OCI-LY7 (cell line): ENCODE data around the gene RFX8. TPM values are rescaled to one million over a fixed set of nuclear protein-coding genes. Genes with fewer than 3 reads are reported as not detected.

ENCODE experiments used
- BruUV-seq: library from RNA; stranded (reverse); fragments of 400-500 nt; replicated peaks from 2 replicates; lab custom pipeline; 2021; lab: Mats Ljungman, UMichigan
- CTCF ChIA-PET: fragments of 300-600 bp; sonication (Branson Sonifier 250); formaldehyde crosslinking; loops from one replicate; lab custom pipeline; 2022; ENCODE audit warnings: antibody characterized with exemption; ENCODE audit not compliant: unreplicated experiment; lab: Charles Lee
- POLR2A ChIA-PET: fragments of 300-600 bp; sonication (Branson Sonifier 250); formaldehyde crosslinking; loops from one replicate; lab custom pipeline; 2022; ENCODE audit warnings: antibody characterized with exemption; lab: Charles Lee
- DNase-seq: peaks from one replicate; pipeline ENCODE4 v3.0.0-alpha.2; 2015; ENCODE audit warnings: low spot score
- H2AFZ ChIP-seq: fragments of 200-600 bp; sonication (generic), shearing (Covaris generic); 2 replicates; pipeline ENCODE4 v1.6.1; 2014; ENCODE audit warnings: mild to moderate bottlenecking, antibody characterized with exemption, low read length, moderate library complexity
- H3K27ac ChIP-seq: fragments of 200-600 bp; sonication (generic); 2 replicates; pipeline ENCODE4 v1.5.1; 2014; ENCODE audit warnings: mixed run types, low read depth, mild to moderate bottlenecking, moderate library complexity, low read length, inconsistent platforms; ENCODE audit not compliant: poor library complexity, severe bottlenecking
- H3K36me3 ChIP-seq: fragments of 200-600 bp; sonication (generic); 2 replicates; pipeline ENCODE4 v1.6.1; 2014; ENCODE audit warnings: mild to moderate bottlenecking, antibody characterized with exemption, low read length, moderate library complexity, mixed read lengths; ENCODE audit not compliant: insufficient read depth
- H3K4me1 ChIP-seq: fragments of 200-600 bp; sonication (generic); 2 replicates; pipeline ENCODE4 v1.5.1; 2014; ENCODE audit warnings: mild to moderate bottlenecking, low read length; ENCODE audit not compliant: insufficient read depth, poor library complexity, severe bottlenecking
- H3K4me2 ChIP-seq: fragments of 200-600 bp; sonication (generic); 2 replicates; pipeline ENCODE4 v1.6.1; 2014; ENCODE audit warnings: mild to moderate bottlenecking, low read length
- H3K4me3 ChIP-seq: fragments of 200-600 bp; sonication (generic); 2 replicates; pipeline ENCODE4 v1.5.1; 2014; ENCODE audit warnings: mild to moderate bottlenecking, low read depth, low read length; ENCODE audit not compliant: poor library complexity, severe bottlenecking
- H3K79me2 ChIP-seq: fragments of 200-600 bp; sonication (generic); 2 replicates; pipeline ENCODE4 v1.6.1; 2016; ENCODE audit warnings: low read depth, mild to moderate bottlenecking, low read length, moderate library complexity, mixed read lengths; ENCODE audit not compliant: insufficient read depth
- H3K9me2 ChIP-seq: fragments of 200-600 bp; sonication (generic); 2 replicates; pipeline ENCODE4 v1.6.1; 2016; ENCODE audit warnings: mild to moderate bottlenecking, low read length, mixed read lengths; ENCODE audit not compliant: insufficient read depth
- H3K9me3 ChIP-seq: fragments of 200-600 bp; sonication (generic); 2 replicates; pipeline ENCODE4 v1.6.1; 2014; ENCODE audit warnings: mild to moderate bottlenecking, mixed run types, low read length, mixed read lengths
- H4K20me1 ChIP-seq: fragments of 200-600 bp; sonication (generic); 2 replicates; pipeline ENCODE4 v1.6.1; 2014; ENCODE audit warnings: mild to moderate bottlenecking, antibody characterized with exemption, low read length, moderate library complexity, mixed read lengths; ENCODE audit not compliant: insufficient read depth
- EZH2phosphoT487 ChIP-seq: fragments of 200-600 bp; sonication (generic); IDR thresholded peaks from 2 replicates; pipeline ENCODE4 v1.6.1; 2018; ENCODE audit warnings: low read depth, borderline replicate concordance, mild to moderate bottlenecking, mixed run types, antibody characterized with exemption, low read length, moderate library complexity, mixed read lengths
- intact Hi-C: fragments of 100-400 bp; cut with micrococcal nuclease; formaldehyde crosslinking; loops from one replicate; pipeline ENCODE4 v1.10.0; 2022; ENCODE audit not compliant: unreplicated experiment
- total RNA-seq, 2 experiments: library from RNA; depleted of rRNA in 1 of 2; stranded (reverse); fragments of >200 nt in 1 of 2; shearing (Covaris generic) in 1 of 2; gene quantifications; 2 replicates each; pipeline ENCODE4 v1.2.3, GENCODE V29; 2014 to 2022
- TF ChIP-seq, protein P1 (sequence below): fragments of 200-600 bp; sonication (generic); conservative IDR thresholded peaks from 2 replicates; pipeline ENCODE4 v1.5.1; 2014; ENCODE audit warnings: mild to moderate bottlenecking, antibody characterized with exemption, low read length, moderate library complexity, mixed read lengths

The RFX8 gene
- total RNA-seq, 2 experiments from 2014 or later, result not detected

GRCh38 chr2:101516349-101516748 is 41.4 kb upstream of the RFX8 start:
- Histone ChIP-seq H3K36me3 (no peaks in the 10 kb centered on the region), H2AFZ (no peak overlapping the region), H3K9me2 (no peaks in the 10 kb centered on the region), H3K4me2 (no peak overlapping the region), H3K4me3 (no peak overlapping the region), H3K4me1 (no peaks in the 10 kb centered on the region), H3K79me2 (no peaks in the 10 kb centered on the region), H3K9me3 (no peaks in the 10 kb centered on the region), H3K27ac (no peak overlapping the region), H4K20me1 (no peaks in the 10 kb centered on the region)
- DNase-seq, result no peak
- TF ChIP-seq, protein P1, sequence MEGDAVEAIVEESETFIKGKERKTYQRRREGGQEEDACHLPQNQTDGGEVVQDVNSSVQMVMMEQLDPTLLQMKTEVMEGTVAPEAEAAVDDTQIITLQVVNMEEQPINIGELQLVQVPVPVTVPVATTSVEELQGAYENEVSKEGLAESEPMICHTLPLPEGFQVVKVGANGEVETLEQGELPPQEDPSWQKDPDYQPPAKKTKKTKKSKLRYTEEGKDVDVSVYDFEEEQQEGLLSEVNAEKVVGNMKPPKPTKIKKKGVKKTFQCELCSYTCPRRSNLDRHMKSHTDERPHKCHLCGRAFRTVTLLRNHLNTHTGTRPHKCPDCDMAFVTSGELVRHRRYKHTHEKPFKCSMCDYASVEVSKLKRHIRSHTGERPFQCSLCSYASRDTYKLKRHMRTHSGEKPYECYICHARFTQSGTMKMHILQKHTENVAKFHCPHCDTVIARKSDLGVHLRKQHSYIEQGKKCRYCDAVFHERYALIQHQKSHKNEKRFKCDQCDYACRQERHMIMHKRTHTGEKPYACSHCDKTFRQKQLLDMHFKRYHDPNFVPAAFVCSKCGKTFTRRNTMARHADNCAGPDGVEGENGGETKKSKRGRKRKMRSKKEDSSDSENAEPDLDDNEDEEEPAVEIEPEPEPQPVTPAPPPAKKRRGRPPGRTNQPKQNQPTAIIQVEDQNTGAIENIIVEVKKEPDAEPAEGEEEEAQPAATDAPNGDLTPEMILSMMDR, result no peak
- TF ChIP-seq EZH2phosphoT487, result no peak
- intact Hi-C loops, result loop anchor here (5.0 kb wide), 1 partner anchor 316 kb away; no protein-coding TSS in a partner anchor
- no TSS peak for BruUV-seq
- CTCF ChIA-PET, result no interaction called here
- POLR2A ChIA-PET, result interaction anchor here (0.9 kb wide), 1 partner anchor 8 kb away, joined by 3 read pairs; no protein-coding TSS in a partner anchor

- no peak overlapping the region for H2AFZ ChIP-seq
- H3K4me2 ChIP-seq, result no peak overlapping the region
- intact Hi-C loops, result loop anchor here (5.0 kb wide), 1 partner anchor 317 kb away; no protein-coding TSS in a partner anchor
- H3K36me3 ChIP-seq, result no peaks in the 10 kb centered on the region
- CTCF ChIA-PET, result no interaction called here
- H3K4me3 ChIP-seq, result no peak overlapping the region
- no peaks in the 10 kb centered on the region for H3K4me1 ChIP-seq
- no peak overlapping the region for H3K27ac ChIP-seq
- POLR2A ChIA-PET, result interaction anchor here (0.9 kb wide), 1 partner anchor 9 kb away, joined by 3 read pairs; no protein-coding TSS in a partner anchor
- no peaks in the 10 kb centered on the region for H3K79me2 ChIP-seq
- TF ChIP-seq, protein P1, result no peak
- TF ChIP-seq EZH2phosphoT487, result no peak
- no peaks in the 10 kb centered on the region for H4K20me1 ChIP-seq
- no peaks in the 10 kb centered on the region for H3K9me2 ChIP-seq
- no peak for DNase-seq
- no peaks in the 10 kb centered on the region for H3K9me3 ChIP-seq
- no TSS peak for BruUV-seq
Observed at GRCh38 chr2:101515477-101515876, 40.6 kb upstream of the RFX8 start.

GRCh38 chr2:101512993-101513392 is 38.1 kb upstream of the RFX8 start:
- TF ChIP-seq EZH2phosphoT487, result no peak
- TF ChIP-seq, protein P1, result no peak
- Histone ChIP-seq H3K36me3 (no peaks in the 10 kb centered on the region), H3K9me2 (no peaks in the 10 kb centered on the region), H3K79me2 (no peaks in the 10 kb centered on the region), H3K27ac (no peak overlapping the region), H3K4me3 (no peak overlapping the region), H2AFZ (no peak overlapping the region), H3K4me2 (no peak overlapping the region), H3K4me1 (no peaks in the 10 kb centered on the region), H3K9me3 (no peaks in the 10 kb centered on the region), H4K20me1 (no peaks in the 10 kb centered on the region)
- intact Hi-C loops, result no loop called here
- ChIA-PET POLR2A (no interaction called here), CTCF (no interaction called here)
- BruUV-seq, result no TSS peak
- DNase-seq, result no peak
